Activated CD8-positive, alpha-beta T cell treated with anti-CD3 and anti-CD28 coated beads for 36 hours (primary cell): ENCODE measurements around the gene MANBA. TPM values are rescaled to one million over a fixed set of nuclear protein-coding genes. Genes with fewer than 3 reads are reported as not detected.
A peak's percentile ranks its signal among the peaks of the same experiment; 100 is the strongest.
"Not testable (repeated sequence)": the region's sequence is repeated elsewhere in the genome, so short reads cannot be mapped to it uniquely, and the experiment has no call there.

ENCODE experiments used
- ATAC-seq: fragments of 200-7000 bp; cut with Tn5 transposase; one replicate; pipeline ENCODE4 v1.10.0; 2021; ENCODE audit warnings: mild to moderate bottlenecking, moderate library complexity
- CTCF ChIA-PET: fragments of 350-600 bp; sonication (Branson Sonifier 250); formaldehyde crosslinking; loops from one replicate; lab custom pipeline; 2021; ENCODE audit warnings: antibody characterized with exemption; lab: Charles Lee
- POLR2A ChIA-PET: fragments of 350-600 bp; sonication (Branson Sonifier 250); formaldehyde crosslinking; loops from one replicate; lab custom pipeline; 2021; ENCODE audit warnings: antibody characterized with exemption; lab: Charles Lee
- DNase-seq: peaks from one replicate; pipeline ENCODE4 v3.0.0-alpha.2; 2020
- H3K27ac Mint-ChIP-seq: one replicate; pipeline ENCODE4 v1.8.0; 2021; ENCODE audit warnings: mild to moderate bottlenecking, mixed read lengths
- H3K27me3 Mint-ChIP-seq: one replicate; pipeline ENCODE4 v1.8.0; 2021; ENCODE audit warnings: mixed read lengths
- H3K36me3 Mint-ChIP-seq: one replicate; pipeline ENCODE4 v1.8.0; 2021; ENCODE audit warnings: low read depth, mixed read lengths
- H3K4me1 Mint-ChIP-seq: one replicate; pipeline ENCODE4 v1.8.0; 2021; ENCODE audit warnings: low read depth, mixed read lengths
- H3K4me3 Mint-ChIP-seq: one replicate; pipeline ENCODE4 v1.8.0; 2021; ENCODE audit warnings: mild to moderate bottlenecking, moderate library complexity, mixed read lengths
- H3K9me3 Mint-ChIP-seq: one replicate; pipeline ENCODE4 v1.8.0; 2021; ENCODE audit warnings: mixed read lengths
- CTCF ChIP-seq: fragments of 200-600 bp; IDR thresholded peaks from one replicate; pipeline ENCODE4 v1.8.0; 2022; ENCODE audit warnings: antibody characterized with exemption, mild to moderate bottlenecking
- intact Hi-C: fragments of 100-400 bp; cut with micrococcal nuclease; formaldehyde crosslinking; loops from one replicate; pipeline ENCODE4 v1.10.0; 2022
- total RNA-seq, 2 experiments: library from RNA; stranded (reverse); gene quantifications; one replicate each; pipeline ENCODE4 v1.2.3, GENCODE V29; 2021

The MANBA gene
- total RNA-seq, 2 experiments from 2014 or later = 14.5 to 16.3 TPM

GRCh38 chr4:102623622-102624021 is 137.1 kb downstream of the MANBA start:
- no peak for DNase-seq
- Mint-ChIP-seq H3K27ac (no peak overlapping the region), H3K36me3 (peaks cover 8% of the 10 kb centered on the region), H3K4me1 (peaks cover 56% of the 10 kb centered on the region), H3K27me3 (no peaks in the 10 kb centered on the region), H3K9me3 (no peaks in the 10 kb centered on the region), H3K4me3 (no peak overlapping the region)
- no peak for ATAC-seq
- ChIA-PET POLR2A (interaction anchor here (0.8 to 1.5 kb wide), 2 partner anchors 15 to 91 kb away, joined by 3 to 4 read pairs; no protein-coding TSS in a partner anchor), CTCF (interaction anchor here (0.8 to 2.6 kb wide), 9 partner anchors 11 to 384 kb away, joined by 4 to 8 read pairs (median 5); partner anchors contain the start of gene SLC39A8)
- TF ChIP-seq CTCF = no peak
- intact Hi-C loops = loop anchor here (5.0 to 10.0 kb wide), 3 partner anchors 201 to 474 kb away; partner anchors contain the start of genes BDH2, SLC39A8 and UBE2D3

GRCh38 chr4:102620697-102621497 is 139.9 kb downstream of the MANBA start:
- intact Hi-C loops = loop anchor here (5.0 to 10.0 kb wide), 3 partner anchors 204 to 476 kb away; partner anchors contain the start of genes BDH2, SLC39A8 and UBE2D3
- no peak overlapping the region for H3K27ac Mint-ChIP-seq
- CTCF ChIA-PET = interaction anchor here (0.8 to 1.8 kb wide), 9 partner anchors 10 to 479 kb away, joined by 3 to 7 read pairs (median 4); partner anchors contain the start of gene BDH2

DNA sequence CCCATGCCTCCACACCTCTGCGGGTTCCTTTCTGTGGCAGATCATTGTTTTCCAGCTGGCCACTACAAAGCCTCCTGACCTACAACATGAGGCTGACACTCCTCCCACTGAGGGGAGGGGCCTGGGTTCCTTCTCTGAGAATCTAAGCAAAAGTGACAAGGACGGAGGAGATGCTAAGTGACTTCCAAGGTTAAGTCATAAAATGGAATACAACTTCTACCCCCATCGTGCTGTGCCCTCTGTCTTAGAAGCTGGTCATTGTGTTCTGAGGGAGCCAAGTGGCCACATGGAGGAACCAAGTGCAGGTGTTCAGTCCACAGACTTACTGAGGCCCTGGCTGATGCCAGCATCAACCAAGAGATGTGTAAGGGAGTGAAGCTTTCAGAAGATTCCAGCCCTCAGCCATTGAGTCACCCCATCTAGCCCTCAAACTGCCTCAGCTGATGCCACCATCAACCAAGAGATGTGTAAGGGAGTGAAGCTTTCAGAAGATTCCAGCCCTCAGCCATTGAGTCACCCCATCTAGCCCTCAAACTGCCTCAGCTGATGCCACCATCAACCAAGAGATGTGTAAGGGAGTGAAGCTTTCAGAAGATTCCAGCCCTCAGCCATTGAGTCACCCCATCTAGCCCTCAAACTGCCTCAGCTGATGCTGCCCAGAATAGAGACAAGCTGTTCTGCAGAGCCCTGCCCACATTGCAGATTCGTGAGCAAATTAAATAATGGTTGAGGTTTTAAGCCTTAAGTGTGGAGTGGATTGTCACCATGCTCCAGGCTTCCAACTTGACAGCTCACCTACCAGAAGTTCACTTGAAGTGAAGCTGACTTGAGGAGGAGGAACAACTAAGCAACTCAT is 140.8 kb downstream of the MANBA start:
- not testable (repeated sequence) for H3K4me3 Mint-ChIP-seq, H3K9me3 Mint-ChIP-seq, H3K27me3 Mint-ChIP-seq
- H3K36me3 Mint-ChIP-seq = peaks cover 32% of the 10 kb centered on the region
- POLR2A ChIA-PET = interaction anchor here (0.6 to 3.1 kb wide), 3 partner anchors 92 to 207 kb away, joined by 3 to 8 read pairs (median 3); no protein-coding TSS in a partner anchor
- peaks cover 44% of the 10 kb centered on the region for H3K4me1 Mint-ChIP-seq
- intact Hi-C loops = loop anchor here (5.0 to 10.0 kb wide), 3 partner anchors 205 to 477 kb away; partner anchors contain the start of genes BDH2, SLC39A8 and UBE2D3
- peak; percentile 77 for ATAC-seq
- peak; percentile 47 for DNase-seq
- CTCF ChIA-PET = interaction anchor here (0.5 to 1.8 kb wide), 10 partner anchors 9 to 476 kb away, joined by 3 to 7 read pairs (median 4); no protein-coding TSS in a partner anchor
- peak overlapping the region; percentile 63 for H3K27ac Mint-ChIP-seq

More at GRCh38 chr4:102620697-102621497, 139.9 kb downstream of the MANBA start:
- H3K27me3 Mint-ChIP-seq = no peaks in the 10 kb centered on the region
- no peaks in the 10 kb centered on the region for H3K9me3 Mint-ChIP-seq
- peak; percentile 31 for DNase-seq
- H3K4me1 Mint-ChIP-seq = peaks cover 46% of the 10 kb centered on the region
- H3K36me3 Mint-ChIP-seq = peaks cover 26% of the 10 kb centered on the region
- POLR2A ChIA-PET = interaction anchor here (0.6 to 3.1 kb wide), 3 partner anchors 93 to 206 kb away, joined by 3 to 8 read pairs (median 3); no protein-coding TSS in a partner anchor
- no peak overlapping the region for H3K4me3 Mint-ChIP-seq
- no peak for TF ChIP-seq CTCF
- peak; percentile 23 for ATAC-seq

- H3K27me3 Mint-ChIP-seq, H3K9me3 Mint-ChIP-seq, intact Hi-C loops, H3K4me3 Mint-ChIP-seq, ATAC-seq, DNase-seq: not testable (repeated sequence)
- ChIA-PET CTCF (interaction anchor here (1.0 to 1.4 kb wide), 3 partner anchors 10 to 171 kb away, joined by 3 to 4 read pairs (median 3); no protein-coding TSS in a partner anchor), POLR2A (interaction anchor here (1.0 to 3.1 kb wide), 2 partner anchors 60 to 171 kb away, joined by 3 to 8 read pairs; no protein-coding TSS in a partner anchor)
- peaks cover 42% of the 10 kb centered on the region for H3K36me3 Mint-ChIP-seq
- peaks cover 47% of the 10 kb centered on the region for H3K4me1 Mint-ChIP-seq
- H3K27ac Mint-ChIP-seq = peak overlapping the region; percentile 65
Observed at GRCh38 chr4:102619021-102619420, 141.7 kb downstream of the MANBA start.

GRCh38 chr4:102616636-102617035 is 144.1 kb downstream of the MANBA start:
- no peak overlapping the region for H3K4me3 Mint-ChIP-seq
- peaks cover 64% of the 10 kb centered on the region for H3K36me3 Mint-ChIP-seq

More at GRCh38 chr4:102616636-102617035, 144.1 kb downstream of the MANBA start:
- Mint-ChIP-seq H3K27me3 (no peaks in the 10 kb centered on the region), H3K9me3 (no peaks in the 10 kb centered on the region), H3K27ac (peak overlapping the region; percentile 17), H3K4me1 (peaks cover 69% of the 10 kb centered on the region)
- CTCF ChIA-PET = interaction anchor here (1.3 kb wide), 1 partner anchor 11 kb away, joined by 6 read pairs; no protein-coding TSS in a partner anchor
- ATAC-seq = no peak
- peak; percentile 32 for DNase-seq
- intact Hi-C loops = no loop called here
- TF ChIP-seq CTCF = no peak
- POLR2A ChIA-PET = no interaction called here
